ENCODE data around the gene OLFML2A.
"Not testable (repeated sequence)": the region's sequence is repeated elsewhere in the genome, so short reads cannot be mapped to it uniquely, and the experiment has no call there.

The OLFML2A gene

DNA sequence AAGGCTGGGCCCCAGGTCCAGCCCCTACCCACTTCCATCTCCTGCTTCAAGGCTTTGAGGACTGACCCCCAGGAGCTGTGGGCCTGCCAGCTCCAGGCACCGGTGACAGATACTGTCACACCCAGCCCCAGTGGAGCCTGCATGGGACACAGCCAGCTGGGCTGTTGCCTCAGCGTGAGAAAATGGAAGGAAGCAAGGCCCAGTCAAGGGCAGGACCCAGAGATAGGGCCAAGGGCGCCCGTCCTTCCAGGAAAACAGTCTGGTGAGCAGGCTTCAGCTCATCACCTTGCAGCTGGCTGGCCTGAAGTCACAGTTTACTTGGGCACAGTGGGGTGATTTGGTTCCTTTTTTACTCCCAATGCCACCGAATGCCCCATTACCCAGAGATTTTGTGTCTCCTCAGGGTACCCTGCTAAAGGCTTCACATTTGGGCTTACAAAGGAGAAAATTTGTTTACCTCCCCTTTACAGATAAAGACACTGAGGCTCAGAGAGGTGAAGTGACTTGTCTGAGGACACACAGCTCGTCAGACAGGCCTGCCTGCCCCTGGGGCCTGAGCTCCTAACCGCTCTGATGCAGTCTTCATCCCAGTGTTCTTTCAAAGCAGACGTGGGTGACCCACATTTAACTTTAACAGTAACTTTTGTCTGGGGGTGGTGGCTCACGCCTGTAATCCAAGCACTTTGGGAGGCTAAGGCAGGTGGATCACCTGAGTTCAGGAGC lies 54.9 kb downstream of the OLFML2A start:
- DNase-seq, result no peak

DNA sequence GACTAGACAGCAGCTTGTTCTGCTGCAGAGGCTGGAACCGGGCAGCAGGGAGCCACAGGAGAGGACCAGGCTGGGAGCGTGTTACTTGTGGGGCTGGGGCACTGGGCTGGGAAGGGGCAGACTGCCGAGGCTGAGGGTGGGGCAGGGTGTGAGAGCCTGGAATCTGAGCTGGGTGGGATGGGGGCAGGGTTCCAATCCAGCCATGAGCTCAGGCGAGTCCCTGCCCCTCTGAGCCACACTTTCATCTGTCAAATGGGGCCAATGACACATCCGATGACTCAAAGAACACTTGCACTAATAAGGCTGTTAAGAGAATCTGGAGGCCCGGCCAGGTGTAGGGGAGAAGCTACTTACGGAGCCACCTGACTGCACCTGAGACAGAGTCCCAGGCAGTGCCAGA lies 57.7 kb downstream of the OLFML2A start:
- DNase-seq, result no peak

DNA sequence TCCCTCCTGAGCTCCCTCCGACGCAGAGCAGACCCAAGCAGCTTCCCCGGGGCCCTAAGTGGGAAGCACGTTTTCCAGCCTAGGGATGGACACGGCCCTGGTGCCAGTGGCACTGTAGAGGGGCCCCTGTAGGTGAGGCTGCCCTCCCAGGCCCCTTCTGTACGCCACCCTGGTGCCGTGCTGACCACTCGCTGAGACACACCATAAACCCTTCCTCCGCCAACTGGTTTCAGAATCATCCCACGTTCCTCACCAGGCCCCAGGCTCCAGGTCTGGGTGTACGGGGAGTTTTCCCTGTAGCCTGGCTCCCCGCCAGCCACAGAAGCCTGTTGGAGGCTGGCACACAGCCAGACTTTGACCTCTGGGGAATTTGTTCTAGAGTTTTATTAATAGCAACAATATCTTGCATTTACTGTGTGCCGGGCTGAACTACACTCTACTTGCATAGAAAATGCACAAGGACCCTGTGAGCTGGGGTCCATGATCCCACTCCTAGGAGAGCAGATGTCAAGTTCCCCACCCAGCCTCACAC lies 58.2 kb downstream of the OLFML2A start:
- peak; percentile 38 for DNase-seq

DNA sequence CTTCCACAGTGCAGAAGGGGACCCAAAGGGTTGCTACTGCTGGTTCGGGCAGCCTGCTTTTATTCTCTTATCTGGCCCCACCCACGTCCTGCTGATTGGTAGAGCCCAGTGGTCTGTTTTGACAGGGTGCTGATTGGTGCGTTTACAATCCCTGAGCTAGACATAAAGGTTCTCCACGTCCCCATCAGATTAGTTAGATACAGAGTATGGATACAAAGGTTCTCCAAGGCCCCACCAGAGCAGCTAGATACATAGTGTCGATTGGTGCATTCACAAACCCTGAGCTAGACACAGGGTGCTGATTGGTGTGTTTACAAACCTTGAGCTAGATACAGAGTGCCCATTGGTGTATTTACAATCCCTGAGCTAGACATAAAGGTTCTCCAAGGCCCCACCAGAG lies 61.2 kb downstream of the OLFML2A start:
- not testable (repeated sequence) for DNase-seq

DNA sequence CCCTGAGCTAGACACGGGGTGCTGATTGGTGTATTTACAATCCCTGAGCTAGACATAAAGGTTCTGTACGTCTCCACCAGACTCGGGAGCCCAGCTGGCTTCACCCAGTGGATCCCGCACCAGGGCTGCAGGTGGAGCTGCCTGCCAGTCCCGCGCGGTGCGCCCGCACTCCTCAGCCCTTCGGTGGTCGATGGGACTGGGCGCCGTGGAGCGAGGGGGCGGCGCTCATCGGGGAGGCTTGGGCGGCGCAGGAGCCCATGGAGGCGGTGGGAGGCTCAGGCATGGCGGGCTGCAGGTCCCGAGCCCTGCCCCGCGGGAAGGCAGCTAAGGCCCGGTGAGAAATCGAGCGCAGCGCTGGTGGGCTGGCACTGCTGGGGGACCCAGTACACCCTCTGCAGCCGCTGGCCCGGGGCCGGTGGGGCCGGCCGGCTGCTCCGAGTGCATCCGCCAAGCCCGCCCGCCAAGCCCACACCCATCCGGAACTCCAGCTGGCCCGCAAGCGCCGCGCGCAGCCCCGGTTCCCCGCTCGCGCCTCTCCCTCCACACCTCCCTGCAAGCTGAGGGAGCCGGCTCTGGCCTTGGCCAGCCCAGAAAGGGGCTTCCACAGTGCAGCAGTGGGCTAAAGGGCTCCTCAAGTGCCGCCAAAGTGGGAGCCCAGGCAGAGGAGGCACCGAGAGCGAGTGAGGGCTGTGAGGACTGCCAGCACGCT lies 61.8 kb downstream of the OLFML2A start:
- DNase-seq, result not testable (repeated sequence)

DNA sequence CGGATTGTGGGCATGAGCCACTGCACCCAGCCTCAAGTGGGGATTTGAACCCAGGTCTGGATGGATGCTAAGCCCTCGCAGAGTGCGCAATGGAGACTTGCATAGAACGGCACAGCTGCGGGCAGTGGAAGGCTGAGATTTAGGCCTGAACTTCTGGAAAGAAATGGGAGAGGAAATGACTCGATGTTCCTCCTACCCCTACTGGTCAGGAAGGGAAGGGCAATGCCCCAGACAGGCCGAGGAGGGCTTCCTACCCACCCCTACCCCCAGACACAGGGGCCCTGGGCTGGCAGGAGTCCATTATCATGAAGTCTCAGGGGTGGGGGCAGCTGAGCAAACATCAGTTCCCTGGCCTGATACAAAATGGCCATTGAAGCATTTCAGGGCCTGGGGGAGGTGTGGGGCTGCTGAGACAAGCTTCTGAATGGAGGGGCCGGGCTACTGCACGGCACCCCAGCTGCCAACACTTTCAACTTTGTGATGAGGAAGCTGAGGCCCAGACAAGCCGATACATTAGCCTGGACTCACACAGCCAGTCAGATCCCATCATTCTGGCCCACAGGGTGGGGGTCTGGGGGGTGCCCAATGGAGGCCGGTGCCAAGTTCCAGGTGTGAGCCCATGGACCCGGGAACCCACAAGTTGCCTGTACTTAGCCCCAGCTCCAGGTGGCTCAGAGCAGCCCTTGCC lies 62.8 kb downstream of the OLFML2A start:
- DNase-seq, result peak; percentile 91

DNA sequence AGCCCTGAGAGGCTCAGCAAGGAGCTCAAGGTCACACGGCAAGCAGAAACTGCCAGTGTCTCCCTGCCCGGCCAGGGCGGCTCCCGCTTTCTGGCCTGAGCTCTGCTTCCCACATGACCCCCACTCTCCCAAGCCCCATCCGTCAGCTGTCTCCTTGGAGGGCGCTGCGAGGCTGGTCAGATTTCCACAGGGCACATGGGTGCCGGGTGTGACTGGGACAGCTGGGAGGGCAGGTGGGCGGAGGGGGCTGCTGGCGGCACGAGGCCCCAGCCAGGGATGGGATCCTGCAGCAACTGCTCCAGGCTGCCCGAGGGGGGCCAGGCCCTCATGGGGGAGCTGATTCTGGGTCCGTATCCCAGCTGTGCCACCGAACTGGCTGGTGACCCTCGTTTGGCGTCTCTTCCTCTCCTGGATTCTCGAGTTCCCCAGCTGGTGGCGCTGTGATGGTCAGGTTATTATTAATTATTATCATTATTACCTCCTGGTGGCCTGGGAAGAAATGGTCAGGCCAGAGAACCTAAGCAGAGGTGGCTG lies 63.4 kb downstream of the OLFML2A start:
- no peak for DNase-seq

DNA sequence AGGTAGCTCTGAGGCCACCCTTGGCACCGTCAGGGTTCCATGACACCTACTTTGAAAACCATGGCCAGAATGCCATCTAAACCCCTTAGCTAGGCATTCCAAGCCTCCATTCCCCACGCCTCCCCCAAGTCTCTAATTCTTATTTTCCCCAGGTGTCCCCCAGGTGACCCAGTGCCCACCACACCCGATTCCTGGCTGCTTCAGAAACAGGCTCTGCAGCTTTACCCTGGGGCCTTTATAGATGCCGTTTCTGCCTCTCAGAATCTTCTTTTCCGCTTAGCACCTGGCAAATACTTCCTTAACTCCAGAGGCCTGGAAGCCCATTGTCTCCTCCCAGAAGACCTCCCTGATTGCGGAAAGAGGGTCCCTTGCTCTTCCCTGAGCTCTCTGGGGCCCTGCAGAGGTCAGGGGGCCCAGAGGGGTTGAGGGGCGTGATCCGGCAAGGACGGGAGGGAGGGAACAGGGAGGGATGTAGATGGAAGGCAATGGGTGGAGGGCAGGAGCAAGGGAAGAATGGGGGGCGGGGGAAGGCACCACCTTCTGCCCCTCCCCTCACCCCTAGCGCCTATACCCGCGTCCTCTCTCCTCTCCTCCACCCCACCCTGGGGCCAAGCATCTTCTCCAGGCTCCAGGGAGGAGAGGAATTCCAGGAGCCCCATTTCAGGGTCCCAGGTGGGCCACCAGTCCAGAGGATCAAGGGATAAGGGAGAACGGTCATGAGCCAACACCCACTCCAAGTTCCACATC lies 64.3 kb downstream of the OLFML2A start:
- DNase-seq, result no peak

DNA sequence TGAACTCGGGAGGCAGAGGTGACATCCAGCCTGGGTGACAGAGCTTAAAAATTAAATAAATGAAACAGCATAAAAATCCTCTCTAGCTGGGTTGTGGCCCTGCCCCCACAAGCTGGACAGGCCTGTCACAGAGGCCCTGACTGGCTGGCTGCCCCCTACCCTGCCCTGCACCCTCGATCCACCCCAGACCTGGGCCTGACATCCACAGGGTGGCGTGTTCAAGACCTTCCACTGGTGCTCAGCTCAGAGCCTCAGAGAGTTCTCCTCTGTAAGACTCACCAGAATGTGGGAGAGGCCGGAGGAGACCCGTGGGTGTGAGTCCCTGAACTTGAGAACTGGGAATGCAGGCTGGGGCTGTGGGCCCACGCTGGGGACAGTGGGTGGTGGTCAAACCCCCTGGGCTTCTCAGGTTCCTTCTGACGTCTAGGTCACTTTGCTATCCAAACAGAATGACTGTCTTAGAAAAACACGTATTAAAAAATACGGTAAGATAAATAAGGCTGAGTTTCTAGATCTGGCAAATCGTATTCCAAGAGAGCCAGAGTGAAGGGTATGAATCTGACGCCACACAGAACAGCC lies 66.6 kb downstream of the OLFML2A start:
- DNase-seq, result no peak

DNA sequence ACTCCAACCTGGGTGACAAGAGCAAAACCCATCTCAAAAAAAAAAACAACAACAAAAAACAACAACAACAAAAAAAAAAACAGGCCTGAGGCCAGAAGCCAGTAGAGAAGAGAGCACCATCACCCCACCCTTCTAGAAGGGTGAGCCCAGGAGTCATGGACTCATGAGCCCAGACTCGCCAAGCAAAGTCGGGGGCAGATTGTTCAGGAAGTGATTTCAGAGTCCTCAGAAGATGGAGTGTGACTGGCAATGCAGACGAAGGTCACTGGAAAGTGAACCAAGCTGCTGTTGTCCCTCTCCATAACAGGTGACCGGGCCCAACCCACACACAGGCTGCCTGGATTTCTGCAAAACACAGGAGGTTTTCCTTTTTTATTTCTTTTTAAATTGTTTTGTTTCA lies 67.4 kb downstream of the OLFML2A start:
- no peak for DNase-seq

DNA sequence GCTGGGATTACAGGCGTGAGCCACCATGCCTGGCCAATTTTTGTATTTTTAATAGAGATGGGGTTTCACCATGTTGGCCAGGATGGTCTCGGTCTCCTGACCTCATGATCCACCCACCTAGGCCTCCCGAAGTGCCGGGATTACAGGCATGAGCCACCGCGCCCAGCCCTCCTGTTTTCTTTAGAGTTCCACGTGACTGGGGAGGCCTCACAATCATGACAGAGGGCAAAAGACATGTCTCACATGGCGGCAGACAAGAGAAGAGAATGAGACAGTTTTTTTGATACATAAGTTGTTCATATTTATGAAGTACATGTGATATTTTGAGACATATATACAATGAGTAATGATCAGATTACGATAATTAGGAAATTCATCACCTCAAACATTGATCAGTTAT lies 69.5 kb downstream of the OLFML2A start:
- DNase-seq, result not testable (repeated sequence)

DNA sequence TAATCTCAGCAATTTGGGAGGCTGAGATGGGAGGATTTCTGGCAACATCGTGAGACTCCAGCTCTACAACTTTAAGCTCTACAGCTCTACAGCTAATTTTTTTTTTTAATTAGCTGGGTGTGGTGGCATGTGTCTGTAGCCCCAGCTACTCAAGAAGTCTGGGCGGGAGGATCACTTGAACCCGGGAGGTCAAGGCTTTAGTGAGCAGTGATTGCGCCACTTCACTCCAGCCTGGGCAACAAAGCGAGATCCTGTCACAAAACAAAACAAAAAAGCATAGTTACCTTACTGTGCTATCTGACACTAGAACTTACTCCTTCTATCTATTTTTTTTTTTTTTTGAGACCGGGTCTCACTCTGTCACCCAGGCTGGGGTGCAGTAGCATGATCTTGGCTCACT lies 70.0 kb downstream of the OLFML2A start:
- no peak for DNase-seq

DNA sequence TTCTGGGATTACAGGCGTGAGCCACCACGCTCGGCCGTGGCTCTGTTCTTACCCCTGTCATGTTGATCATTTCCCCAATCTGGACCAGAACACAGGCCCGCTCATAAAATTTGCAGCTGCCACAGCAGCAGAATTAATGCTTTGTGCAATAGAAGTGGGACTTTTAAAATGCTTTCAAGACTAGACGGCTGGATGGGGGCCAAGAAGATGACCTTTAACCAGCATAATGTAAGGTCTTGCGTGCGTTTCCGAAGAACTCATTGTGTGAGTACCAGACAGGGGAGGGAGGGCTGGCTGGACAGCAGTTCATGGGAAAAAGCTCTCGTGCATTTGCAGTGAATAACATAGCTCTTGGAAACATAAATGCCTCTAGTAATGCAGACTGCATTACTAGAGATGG lies 72.9 kb downstream of the OLFML2A start:
- no peak for DNase-seq

DNA sequence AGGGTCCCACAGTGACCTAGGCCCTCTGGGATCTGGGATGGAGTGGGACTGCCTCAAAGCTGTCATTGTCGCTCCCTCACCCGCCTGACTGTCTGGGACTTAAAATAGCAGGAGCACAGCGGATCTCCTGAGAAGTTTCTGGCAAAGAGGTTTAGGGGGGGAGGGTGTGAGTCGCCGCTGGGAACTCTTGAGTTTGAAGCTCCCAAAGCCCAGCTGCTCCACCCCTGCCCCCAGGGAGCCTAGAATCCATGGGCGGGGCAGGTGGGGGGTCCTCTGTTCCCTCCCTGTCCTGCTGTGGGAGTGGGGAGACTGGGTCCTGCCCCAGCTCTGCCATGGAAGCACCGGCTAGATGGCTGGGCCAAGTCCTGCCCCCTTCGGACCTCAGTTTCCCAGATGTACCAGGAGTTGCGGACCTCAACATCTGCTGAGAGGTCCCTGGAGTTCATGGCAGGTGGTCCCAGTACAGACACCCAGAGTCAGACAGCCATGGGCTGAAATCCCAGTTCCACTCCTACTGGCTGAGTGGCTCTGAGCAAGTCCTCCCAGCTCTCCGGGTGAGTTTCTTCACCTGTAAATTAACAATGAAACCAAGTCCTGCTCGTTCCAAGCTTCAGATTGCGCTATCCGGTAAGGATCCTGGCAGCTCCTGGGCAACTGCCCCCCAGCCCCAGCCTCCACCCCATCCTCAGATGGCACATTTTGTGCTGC lies 75.3 kb downstream of the OLFML2A start:
- no peak for DNase-seq

DNA sequence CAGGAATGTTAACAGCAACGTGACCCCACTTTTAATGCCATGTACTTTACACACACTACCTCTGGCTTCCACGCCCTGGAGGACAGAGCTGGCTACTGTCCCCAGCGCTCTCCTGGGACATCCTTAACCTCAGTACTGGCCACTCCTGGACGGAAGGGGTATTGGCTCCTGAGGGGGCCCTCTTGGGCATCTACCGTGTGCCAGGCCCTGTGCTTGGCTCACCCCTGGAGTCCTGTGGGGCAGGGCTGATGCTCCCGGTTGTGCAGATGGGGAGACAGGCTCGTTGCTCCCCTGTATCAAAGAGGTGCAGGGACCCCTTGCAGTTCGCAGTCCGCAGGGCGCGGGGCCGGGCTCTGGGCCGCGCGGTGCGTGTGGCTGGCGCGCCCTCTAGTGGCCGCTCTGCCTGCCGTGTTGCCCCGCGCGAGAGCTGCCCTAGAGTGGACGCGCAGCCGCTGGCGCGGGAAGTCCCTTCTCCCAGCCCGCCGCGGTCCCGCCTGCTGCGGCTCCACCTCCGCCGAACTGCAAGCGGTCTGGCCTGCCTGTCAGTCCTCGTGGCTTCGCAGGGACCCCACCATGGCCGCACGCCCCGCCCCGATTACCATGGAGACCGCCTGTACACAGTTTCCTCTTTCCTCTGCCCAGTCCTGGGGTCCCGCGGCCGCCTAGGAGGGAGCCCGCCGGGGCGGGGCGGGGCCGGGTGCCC lies 76.0 kb downstream of the OLFML2A start, which contains the start of gene WDR38:
WDR38 (plus strand) TSS at position 632 of the 703 bp plus-strand sequence. CDS start 72 bp downstream, outside the sequence.
- DNase-seq, result peak; percentile 74

DNA sequence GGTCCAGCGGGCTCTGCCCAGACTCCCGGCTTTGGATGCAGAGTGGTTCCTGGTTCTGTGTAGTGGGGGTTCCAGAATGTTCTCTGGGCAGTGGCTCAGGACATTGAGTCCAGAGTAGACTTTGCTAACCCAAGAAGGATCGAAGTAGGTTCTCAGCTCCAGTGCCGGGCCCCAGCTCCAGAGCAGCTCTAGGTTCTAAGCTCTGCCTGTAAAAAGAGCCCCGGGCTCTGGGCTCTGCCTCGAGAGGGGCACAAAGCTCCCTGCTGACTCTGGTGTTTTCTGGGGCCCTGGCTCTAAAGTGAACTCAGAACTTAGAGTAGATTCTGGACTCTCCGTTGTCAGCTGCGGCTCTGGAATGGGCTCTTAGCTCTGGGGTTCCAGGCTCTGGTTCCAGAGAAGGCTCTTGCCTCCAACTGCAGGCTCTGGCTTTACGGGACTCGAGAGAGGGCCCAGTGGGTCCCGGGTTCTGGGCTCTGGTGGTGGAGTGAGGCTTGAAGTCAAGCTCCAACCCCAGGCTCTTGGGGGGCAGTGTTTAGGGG lies 76.7 kb downstream of the OLFML2A start:
- no peak for DNase-seq

DNA sequence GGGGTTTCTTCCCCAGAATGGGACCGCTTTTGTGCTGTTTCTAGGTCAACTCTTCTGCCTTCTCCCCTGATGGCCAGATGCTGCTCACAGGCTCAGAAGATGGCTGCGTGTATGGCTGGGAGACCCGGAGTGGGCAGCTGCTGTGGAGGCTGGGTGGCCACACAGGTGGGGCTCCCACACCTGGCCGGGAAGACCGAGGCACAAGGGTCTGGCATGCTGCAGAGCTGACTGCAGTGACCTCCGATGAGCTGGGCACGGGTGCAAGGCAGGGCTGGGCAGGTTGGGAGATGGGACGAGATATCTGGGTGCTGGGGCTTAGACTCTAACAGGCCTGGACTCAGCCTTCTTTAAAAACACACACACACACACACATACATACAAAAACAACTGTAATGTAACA lies 77.2 kb downstream of the OLFML2A start:
- no peak for DNase-seq

DNA sequence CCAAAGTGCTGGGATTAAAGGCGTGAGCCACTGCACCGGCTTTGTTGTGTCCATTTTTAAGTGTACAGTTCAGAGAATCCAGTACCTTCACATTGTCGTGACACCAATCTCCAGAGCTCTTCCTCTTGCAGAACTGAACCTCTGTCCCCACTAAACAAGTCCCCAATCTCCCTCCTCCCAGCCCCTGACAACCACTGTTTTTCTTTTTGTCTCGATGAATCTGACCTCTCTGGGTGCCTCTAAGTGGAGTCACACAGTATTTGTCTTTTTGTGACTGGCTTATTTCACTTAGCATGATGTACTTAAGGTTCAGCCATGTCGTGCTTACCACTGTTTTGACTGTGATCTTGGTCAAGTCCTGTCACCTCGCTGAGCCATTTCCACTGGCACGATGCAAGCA lies 77.9 kb downstream of the OLFML2A start:
- no peak for DNase-seq

DNA sequence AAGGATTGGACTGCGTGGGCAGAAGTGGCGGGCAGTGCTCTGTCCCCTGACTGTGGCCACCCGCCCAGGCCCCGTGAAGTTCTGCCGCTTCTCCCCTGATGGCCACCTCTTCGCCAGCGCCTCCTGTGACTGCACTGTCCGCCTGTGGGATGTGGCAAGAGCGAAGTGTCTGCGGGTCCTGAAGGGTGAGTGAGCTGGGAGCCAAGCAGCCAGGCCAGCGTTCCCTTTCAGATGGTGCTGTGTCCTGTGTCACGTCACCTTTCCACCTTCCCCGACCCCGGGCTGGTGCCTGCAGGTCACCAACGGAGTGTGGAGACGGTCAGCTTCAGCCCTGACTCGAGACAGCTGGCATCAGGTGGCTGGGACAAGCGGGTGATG lies 78.6 kb downstream of the OLFML2A start:
- DNase-seq, result no peak

DNA sequence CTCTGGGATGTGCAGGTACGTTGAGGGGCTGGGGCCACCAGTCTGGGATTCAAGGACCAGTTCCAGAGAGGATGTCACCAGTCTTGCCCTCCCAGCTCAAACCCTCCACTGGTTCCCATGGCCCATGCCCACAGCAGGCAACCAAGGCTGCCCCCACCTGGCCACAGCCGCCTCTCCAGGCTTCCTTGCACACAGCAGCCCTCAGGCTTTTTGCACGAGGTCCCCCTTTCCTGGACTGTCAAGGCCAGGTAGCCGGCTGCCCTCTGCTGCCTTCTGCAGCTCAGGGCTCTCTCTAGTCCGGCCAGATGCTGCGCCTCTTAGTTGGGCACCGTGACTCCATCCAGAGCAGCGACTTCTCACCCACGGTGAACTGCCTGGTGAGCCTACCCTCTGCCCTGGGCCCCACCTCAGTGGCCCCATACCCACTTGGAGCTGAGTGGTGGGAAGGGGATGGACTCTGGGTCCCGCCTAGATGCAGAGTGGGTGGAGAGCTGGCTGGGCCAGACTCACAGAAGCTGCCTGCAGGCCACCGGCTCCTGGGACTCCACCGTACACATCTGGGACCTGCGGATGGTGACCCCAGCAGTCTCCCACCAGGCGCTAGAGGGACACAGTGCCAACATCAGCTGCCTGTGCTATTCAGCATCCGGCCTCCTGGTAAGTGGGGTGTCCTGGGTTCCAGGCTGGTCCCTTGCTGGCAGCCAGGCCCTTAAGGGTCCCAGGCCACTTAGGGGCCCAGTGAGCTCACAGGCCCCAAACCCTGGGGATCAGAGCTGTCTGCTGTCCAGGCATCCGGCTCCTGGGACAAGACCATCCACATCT lies 79.2 kb downstream of the OLFML2A start:
- DNase-seq, result no peak

Data from NCI-H146 (cell line).